Measurements from ENCODE around the gene CAB39.
"Not testable (repeated sequence)": the region's sequence is repeated elsewhere in the genome, so short reads cannot be mapped to it uniquely, and the experiment has no call there.

CAB39 gene

DNA sequence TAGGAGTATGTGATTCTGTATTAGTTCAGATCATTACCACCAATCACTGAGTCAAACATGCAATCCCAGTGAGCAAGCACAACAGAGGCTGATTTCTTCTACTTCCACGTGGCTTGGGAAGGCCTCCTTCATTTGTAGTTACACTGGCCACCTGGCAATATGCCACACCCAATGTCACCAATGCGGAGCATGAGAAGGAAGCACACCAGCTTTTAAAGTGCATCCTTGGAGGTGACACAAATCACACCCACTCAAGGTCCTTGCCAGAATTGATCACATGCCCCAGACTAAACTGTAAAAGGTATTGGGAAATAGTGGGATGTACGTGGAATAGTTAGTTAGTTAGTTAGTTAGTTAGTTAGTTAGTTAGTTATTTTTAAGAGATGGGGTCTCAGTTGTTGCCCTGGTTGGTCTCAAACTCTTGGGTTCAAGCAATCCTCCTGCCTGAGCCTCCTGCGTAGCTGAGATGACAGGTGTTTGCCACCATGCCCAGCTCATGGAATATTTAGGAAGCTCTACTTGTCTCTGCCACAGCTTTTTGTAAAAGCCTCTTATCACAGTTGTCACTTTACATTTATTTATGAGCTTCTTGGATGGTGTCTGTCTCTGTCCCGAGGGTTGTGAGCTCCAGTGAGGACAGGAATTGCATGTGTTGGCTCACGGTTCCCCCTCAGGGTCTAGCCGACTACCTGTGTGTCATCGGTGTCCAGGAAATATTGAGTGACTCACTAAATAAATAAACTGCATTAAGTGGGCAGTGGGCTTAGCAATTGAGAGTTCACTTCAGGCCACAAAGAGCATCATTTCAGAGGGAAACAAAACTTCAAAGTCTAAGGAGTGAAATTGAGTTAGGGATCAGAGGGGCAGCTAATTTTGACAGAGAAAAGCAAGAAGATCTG, 28.1 kb upstream of the CAB39 start:
- DNase-seq: no peak

DNA sequence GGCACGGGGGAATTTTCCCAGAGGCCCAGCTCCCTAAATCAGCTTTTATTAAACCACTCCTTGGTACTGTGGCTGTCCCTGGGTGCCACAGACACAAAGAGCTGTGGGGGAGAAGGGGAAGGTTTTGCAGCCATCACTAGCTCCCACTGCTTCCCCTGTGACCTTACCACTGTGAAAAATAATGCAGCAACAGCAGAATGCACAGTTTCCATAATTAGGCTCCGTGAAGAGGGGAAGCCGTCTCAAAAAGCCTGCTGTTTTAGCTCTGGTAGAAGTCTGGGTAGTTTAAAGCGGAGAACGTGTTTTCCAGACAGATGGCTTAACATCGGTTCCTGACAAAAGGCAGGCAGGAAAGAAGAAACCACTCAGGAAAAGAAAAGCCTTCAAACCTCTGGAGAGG, 27.5 kb upstream of the CAB39 start:
- DNase-seq: no peak

DNA sequence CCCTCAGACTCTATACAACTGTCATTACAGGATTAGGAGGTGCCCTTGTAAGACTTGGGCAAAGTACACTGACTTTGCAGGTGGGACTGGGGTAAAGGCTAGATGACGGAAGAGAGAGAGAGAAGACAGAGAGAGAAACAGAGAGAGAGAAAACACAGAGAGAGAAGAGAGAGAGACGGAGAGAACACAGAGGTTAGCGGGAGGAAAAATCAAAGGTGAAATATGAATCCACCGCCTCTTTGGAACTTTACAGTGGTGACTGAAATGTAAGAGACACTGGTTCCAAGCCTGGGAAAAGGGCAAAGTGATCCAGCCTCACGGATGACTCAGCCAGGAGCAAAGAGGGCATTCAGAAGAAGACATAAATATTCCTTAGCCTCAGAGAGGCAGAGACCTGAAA, 25.1 kb upstream of the CAB39 start:
- DNase-seq: no peak

DNA sequence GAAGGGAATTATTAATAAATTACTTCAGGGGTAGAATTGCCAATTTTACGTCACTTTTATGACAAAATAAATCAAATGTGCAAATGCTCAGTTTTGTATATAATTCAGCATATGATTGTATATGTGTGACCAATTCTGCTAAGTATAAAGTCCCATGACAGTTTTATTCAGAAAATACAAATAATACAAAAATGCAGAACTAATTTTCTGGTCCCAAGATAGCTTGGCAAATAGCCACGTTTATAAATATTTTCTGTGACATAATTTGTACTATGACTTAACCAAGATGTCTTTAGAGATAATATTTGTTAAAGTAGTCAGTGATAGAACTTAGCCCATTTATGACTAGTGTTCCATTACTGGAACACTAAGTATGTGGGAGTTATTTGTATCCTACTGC, 24.2 kb upstream of the CAB39 start:
- no peak for DNase-seq

DNA sequence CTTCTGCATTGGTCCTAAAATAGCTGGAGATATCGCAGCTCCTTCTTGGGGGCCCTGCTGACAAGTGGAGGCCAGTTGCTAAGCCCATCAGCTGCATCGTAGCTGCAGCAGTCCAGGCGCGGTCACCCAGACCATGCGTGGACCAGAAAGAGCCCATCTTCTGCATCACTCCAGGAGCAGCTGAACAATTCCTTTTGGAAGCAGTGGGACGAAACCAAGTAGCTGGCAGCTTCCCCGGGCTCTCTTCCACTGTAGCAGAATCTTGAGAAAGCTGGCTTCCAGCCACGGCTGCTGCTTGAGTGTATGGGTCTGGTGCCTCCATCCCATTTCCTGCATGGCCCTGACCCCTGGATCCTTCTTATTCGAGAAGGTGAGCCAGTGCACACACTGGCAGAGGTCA, 22.2 kb upstream of the CAB39 start:
- no peak for DNase-seq

DNA sequence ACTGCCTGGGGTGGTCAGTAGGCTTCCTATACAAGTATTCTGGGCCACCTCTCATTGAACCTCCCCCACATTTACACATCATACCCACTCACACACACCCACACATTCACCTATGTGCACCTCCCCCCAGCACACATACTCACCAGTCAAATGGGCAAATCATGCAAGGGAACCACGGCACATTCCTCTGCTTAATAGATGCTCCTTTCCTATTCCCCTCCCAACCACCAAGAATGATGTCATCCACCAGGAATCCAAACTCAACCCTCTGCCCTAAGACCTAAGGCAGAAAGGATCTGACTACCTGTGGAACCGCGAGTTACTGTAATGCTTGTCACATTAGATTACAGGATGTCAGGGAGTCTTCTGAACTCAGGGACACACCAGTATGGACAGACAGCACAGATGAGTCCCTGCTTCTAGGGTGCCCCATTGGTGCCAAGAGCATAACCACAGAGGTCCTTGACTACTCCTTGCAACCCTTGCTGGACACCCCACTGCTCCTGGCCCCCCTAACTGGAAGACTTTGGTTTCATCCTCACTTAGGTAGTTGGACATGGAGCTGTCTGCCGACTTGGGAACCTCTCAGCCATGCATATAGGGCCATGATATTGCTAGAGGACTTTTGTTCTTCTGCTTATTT, 21.5 kb upstream of the CAB39 start:
- DNase-seq: no peak

DNA sequence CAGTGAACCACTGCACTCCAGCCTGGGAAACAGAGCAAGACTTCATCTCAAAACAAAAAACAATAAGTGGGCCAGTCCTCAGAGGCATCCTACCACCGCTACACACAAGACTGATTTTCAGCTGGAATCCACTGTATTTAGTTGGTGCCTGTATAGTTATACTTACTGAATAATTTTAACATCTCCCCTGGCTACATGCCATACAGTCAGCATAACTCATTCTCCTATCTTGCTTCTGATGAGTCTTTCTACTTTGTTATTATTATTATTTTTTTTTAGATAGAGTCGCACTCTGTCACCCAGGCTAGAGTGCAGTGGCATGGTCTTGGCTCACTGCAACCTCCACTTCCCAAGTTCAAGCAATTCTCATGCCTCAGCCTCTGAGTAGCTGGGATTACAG, 19.9 kb upstream of the CAB39 start:
- no peak for DNase-seq

DNA sequence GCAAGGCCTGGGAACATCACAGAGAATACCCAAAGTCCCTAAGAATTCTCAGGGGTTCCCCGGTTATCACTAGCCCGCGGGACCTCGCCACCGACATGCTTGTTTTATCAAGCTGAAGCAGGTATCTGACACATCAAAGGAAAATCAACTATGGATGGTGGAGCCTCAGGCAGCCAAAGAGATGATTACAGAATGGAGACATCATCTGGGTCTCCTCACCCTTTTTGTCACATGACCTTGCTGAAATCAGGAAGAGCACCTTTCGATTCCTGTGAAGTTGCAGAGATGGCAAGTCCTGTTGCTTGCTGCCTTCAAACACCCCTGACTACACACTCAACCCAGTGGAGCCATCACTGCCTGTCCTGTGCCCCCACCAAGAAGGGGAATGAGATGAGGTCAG, 19.2 kb upstream of the CAB39 start:
- DNase-seq: no peak

DNA sequence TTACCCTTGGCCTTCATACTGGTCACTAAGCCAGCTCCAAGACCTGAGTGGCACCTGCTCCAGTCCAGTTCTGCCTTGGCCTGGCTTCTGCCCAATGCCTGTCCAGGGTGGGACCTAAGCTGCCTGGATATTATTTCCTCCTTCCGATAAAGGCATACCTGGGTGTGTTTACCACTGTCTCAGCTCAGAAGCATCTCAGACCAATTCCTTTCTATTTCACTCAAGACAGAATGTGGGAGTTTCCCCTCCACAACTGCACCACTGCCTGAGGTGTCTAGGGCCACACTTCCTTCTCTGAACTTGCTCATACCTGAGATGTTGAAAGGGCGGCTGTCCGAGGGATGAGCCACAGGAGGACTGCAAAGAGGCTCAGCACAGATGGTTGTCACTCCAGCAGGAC, 18.4 kb upstream of the CAB39 start:
- DNase-seq: no peak

DNA sequence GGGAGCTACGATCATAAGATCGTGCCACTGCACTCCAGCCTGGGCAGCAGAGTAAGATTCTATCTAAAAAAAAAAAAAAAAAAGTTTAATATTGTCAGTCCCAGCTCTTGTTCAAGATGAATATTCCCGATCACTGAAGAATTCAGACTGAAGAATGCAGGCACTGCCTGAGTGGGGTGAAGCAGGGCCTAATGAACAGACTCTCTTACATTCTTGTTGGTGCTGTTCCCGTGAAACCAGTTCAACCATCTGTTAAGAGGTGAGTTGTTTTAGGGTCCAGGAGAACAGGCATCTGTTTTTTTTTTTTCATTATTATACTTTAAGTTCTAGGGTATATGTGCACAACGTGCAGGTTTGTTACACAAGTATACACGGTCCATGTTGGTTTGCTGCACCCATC, 17.1 kb upstream of the CAB39 start:
- DNase-seq: no peak

DNA sequence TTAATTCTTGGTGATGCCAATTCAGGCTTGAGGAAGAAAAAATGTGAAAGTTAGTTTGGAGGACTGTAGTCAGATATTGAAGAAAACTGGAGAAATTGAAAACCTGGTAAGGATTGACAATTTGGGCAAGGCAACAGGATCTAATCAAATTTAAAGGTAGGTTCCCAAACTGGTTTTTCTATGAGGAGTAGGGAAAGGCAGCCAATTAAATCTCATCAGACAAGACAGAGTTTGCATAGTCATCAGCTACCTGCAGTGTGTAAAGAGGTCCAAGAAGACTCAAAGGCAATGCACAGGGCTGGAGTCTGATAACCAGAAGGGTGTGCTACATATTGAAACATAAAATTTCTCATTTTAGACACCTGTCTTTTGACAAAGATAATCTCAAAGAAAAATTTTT, 16.0 kb upstream of the CAB39 start:
- DNase-seq: no peak

DNA sequence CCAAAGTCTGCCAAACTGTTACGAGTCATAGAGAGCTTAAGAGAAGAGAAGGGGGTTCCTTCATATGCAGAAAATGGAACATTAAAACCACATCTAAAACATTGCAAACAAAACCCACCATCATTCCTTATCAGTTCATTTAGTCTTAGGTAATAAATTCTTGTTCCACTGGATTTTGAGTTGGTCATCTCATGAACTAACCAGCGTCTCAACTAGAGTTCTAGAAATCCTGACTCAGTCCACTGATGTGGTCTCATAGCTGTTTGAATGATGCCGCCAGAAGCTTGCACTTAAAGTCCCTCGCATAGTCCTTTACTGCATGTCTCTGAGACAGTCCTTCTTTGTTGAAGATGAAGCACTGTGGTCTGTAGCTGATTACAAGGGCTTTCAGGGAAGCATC, 15.0 kb upstream of the CAB39 start:
- DNase-seq: no peak

DNA sequence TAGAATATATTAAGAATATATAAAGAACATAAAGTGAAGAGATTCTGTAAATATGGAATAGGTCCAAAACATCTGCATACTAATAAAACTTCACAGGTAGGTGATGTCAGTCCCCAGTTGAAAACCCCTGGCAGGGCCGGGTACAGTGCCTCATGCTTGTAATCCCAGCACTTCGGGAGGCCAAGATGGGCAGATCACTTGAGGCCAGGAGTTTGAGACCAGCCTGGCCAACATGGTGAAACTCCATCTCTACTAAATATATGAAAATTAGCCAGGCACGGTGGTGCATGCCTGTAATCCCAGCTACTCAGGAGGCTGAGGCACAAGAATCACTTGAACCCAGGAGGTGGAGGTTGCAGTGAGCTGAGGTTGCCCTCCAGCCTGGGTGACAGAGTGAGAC, 13.9 kb upstream of the CAB39 start:
- not testable (repeated sequence) for DNase-seq

DNA sequence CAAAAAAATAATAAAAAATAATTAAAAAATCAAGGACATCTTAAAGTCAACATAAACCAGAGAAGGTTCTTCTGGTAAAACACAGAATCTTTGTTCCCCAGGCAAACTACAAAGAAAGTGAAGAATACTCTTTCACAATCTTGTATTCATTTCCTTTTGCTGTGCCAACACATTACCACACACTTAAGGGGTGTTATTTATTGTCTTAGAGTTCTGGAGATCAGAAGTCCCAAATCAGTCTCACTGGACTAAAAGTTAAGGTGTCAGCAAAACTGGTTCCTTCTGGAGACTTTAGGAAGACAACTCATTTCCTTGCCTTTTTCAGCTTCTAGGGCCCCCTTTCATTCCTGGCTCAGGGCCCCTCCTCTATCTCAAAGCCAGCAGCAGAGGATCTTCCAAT, 12.2 kb upstream of the CAB39 start:
- DNase-seq: no peak

DNA sequence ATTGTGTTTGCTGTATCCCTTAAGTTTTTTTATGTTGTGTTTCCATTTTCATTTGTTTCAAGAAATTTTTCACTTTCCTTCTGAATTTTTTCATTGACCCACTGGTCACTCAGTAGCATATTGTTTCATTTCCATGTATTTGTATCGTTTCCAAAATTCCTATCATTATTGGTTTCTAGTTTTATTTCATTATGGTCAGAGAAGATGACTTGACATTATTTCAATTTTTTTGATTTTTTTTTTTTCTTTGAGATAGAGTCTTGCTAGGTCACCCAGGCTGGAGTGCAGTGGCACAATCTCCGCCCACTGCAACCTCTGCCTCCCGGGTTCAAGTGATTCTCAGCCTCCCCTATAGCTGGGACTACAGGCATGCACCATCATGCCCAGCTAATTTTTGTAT, 11.3 kb upstream of the CAB39 start:
- no peak for DNase-seq

DNA sequence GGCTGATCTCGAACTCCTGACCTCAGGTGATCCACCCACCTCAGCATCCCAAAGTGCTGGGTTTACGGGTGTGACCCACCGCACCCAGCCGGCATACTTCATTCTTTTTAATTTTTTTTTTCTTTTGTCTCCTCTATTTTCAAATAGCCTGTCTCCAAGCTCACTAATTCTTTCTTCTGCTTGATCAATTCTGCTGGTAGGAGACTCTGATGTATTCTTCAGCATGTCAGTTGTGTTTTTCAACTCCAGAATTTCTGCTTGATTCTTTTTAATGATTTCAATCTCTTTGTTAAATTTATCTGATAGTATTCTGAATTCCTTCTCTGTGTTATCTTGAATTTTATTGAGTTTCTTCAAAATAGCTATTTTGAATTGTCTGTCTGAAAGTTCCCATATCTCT, 10.2 kb upstream of the CAB39 start:
- DNase-seq: not testable (repeated sequence)

DNA sequence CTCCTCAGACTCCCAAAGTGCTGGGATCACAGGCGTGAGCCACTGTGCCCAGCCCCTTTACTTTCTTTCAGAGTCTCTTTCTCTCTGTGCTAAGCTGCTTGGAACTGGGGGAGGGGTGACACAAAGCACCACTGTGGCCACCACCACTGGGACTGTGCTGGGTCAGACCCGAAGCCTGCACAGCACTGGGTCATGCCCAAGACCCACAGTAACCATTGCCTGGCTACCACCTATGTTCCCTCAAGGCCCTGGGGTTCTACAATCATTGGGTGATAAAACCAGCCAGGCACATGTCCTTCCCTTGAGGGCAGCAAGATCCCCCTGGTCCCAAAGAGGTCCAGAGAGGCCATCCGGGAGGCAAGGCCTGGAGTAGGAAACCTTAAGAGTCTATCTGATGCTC, 9.1 kb upstream of the CAB39 start:
- DNase-seq: no peak

DNA sequence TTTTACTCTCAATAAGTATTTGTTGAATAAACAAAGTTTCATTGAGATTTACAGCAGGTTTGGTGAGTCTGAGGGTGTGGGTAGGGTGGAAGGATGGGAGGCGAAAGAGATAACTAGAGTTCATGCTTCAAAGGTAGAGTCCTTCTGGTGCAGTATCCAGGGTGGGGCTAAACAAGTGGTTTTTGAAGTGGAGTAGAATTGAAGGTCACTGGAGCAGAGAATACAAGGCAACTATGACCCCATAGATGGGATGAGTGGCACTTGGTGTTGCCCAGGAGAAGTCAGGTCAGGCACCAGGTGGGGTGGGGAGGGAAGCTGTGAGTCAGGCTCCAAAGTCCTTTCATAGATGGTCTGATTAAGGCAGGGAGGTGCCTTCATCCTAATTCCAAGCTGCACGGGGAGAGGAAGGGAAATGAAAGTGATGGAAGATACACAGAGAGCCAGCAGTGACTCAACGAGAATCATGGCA, 6.6 kb upstream of the CAB39 start:
- no peak for DNase-seq

DNA sequence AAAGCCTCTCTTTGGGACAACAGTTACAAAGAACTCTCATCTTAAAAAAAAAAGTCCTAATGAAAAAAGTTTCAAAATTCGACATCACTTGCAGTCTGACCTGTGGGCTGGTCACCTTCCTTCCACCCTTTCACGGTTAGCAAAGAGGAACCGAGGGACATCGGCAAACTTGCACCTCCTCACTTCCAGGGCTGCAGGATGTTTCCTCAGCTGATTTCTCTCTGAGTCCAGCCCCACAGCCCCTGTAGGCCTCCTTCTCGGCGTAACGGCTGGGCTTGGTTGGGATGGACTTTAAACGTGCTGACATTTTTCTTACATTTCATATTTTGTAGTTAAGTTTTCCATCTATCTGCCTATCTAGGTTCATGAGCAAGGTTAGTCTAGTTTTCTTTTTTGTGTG, 5.7 kb upstream of the CAB39 start:
- no peak for DNase-seq

DNA sequence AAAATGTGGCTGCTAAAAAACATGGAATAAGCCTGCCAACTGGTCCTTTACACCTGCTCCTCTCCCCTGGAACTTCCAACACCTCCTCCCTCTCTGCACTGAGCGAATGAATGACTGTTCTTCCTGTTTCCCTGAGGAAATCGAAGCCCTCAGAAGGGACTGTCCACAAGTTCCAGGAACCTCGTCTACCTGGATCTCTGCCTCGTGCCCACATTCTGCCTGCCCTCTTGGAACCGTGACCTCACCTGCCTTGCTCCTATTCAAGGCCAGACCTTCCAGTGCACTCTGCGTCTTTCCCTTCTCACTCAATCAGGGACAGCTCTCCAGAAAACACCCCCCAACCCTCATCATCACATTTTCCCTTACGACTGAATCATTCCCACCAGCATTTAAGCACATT, 4.4 kb upstream of the CAB39 start:
- DNase-seq: no peak

DNA sequence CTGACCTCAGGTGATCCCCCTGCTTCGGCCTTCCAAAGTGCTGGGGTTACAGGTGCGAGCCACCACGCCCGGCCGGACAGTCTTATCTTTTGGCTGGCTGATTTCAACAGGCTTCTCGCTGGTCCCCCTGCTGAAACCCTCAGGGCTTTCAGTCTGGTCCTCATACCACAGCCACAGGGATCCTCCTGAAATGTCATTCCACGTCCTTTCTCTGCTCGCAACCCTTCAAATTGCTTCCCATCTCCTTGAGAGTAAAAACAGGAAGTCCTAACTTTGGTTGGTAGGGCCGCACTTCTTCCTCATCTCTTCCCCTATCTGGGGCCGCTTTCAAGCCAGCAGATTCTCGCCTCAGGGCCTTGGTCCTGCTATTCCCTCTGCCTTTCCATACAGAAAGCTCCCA, 1.4 kb upstream of the CAB39 start:
- DNase-seq: no peak

DNA sequence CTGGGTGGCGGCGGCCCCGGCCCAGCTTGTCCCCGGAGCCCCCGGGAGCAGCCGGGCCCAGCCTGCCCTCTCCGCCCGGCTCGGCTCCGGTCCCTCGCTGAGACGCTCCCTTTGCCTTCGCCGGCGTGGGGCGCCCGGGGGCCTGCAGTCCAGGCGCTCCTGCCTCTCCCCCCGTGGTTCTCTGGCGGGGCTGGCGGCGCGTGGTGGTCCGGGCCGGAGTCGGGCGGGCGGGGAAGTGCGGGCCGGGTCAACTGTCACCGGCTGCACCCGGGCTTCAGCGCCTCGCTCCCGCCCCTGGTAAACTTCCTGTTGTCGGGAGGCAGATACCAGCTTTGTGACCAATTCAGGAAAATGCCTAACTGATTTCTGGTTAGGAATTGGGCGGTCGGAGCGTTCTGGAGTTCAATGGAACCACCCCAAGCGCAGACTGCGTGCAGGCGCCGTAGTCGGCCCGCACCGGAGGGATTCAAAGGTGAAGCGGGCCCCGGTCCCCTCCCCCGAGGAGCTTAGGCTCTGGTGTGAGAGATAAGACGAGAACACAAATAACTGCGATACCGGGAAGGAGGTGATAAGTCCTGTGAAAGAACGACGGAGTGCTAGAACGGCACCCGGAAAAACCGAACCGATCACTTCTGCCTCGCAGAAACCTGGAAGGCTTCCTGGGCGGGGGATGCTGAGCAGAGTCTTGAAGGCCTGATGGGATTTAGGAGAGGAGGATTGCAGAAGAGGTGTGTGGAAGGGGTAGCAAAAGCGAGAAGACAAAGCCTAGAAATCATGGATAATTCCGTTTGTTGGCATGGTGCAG, 891 bp downstream of the CAB39 start:
- peak; percentile 27 for DNase-seq

DNA sequence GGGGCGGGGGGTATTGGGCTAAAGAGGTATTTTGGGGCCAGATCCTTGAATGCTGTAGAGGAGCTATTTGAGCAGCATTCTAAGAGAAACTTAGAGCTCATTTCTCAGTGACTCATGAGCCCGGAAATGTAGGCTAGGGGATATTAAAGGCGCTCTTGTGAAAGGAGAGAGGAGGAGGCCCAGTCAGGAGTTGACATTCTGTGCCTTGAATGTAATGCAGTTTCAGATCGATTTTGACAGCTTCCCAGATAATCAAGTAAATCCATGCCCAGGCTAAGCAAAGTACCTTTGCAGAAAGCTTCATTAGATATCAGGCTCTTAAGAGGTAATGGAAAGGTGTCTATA, 1.5 kb downstream of the CAB39 start:
- DNase-seq: peak; percentile 27

DNA sequence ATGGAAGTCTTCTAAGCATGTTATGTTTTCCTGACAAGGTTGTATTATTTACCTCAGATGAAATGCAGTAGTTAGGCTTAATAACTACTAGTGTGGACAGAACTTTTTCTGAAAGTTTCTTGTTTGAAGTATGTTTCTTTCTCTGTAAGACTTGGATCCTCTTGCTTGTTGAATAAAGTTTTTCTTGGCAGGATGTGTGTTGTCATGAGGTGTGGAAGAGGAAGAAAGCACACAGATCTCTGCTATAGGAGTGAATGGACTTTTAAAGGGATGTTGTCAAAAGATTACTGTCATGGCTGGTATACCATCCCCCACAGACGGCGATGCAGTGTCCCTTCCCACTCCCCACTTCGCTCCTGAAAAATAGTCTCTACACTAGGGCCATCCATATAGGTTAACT, 2.6 kb downstream of the CAB39 start:
- no peak for DNase-seq

All from GOT3 (cell line).